SIG-M5 treated with dmso at 0.1 percent for 504 hours (cell line): ENCODE measurements around the gene IGFBP2.

Experiments
- DNase-seq: peaks from one replicate; lab custom pipeline; 2025; ENCODE audit not compliant: unreplicated experiment; lab: John Stamatoyannopoulos, UW

IGFBP2 gene

DNA sequence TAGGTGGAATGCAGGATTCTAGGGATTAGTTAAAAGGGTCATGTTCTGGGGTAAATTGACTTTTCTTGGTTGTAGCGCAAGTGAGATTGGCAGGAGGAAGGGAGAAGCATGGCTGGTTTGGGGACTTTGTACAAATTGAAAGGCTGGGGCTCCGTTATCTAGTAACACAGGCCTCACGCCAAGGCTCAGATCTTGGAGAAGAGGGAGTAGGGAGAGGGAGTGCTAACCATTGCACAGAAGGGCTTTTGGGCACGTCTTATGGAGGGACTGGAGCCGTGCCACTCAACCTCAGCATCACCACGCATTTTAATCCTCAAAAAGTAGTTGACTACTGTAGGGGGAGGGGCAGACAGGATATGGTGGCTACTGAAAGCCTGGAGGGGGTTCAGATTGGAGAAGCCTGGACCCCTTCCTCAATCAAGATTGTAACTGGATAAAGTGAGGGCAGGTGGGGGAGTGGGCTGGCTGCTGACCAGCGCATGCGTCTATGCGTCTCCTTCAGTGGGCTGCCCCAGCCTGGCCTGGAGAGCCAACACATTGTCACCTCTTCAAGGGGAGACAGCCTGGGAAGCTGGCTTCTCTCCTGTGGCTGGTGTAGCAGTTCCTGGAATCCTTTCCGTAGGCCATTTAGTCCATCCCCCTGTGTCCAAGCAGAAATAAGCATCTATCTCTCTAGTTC, 47.9 kb downstream of the IGFBP2 start:
- no peak for DNase-seq

DNA sequence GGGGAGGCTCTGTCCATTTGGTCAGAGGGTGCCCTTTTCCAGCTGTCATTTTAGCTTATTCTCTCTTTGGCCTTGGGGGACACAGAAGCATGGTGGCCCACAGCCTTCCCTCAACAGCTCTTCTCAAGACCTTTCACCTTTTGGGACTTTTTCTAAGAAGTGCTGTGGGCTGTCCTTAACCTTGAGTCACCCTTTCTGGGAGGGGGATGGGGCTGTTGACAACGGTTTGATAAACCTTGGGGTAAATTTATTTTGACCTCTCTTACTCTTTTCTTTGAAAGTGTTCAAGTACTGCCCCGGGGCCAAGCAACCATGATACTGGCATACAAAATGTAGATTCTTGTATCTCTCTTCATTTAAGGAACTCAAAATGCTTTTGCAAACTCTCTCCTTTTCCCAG, 48.5 kb downstream of the IGFBP2 start:
- DNase-seq, result no peak

DNA sequence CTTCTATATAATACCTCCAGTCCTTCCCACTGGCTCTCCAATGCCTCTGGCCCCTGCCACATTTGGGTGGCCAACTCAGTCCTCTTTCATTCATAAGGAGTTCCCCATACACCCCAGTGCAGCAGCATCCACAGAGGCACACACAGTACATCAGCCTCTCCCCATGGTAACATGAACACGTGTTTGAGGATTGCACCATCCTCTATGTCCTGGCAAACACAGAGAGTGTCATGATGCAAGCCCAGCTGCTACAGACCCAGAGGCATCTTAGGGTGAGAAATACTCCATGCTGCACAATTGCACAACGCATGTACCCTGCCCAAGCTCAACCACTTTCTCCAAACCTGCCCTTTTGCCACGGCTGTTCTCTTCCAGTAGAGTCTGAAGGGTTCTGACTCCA, 50.6 kb downstream of the IGFBP2 start:
- DNase-seq, result peak; percentile 96

DNA sequence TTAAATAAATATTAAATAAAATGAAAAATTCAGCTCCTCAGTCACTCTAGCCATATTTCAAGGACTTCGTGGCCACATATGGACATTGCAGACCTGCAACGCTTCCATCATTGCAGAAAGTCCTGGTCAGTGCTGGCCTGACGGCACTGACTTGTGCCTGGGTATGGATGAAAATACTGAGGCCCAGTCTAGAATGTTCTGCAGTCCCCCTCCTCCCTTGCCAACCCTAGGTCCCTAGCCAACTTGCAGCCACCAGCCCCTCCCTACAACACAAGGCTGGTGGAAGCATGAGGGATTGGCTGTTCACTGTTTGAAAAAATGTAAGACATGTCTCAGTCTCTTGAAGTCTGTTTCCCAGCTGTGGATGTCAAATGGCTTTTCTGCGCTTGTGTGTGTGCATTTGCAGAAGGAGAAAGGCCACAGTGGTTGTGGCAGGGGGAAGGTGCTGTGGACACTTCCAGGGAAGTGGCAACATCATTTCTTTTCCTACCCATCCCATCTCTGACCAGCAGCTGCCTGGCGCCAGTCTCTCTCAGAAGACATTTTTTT, 52.2 kb downstream of the IGFBP2 start:
- DNase-seq, result no peak

DNA sequence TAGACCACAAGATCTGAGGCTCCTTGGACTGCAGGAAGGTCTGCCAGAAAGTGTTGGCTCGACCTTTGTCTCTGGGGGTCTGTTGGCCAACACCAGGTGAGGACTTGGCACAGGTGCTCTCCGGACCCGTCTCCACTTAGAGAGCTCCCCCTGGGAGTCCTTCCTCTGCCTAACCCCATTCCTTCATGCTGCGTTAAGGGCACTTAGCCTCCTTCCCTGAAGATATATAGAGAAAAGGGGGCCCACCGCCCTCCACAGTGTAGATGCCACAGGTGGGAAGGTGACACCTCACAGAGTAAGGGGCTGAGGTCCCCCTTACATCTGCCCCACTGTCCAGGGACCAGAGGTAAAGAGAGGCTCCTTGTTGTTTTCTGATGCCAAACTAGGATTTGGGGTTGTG, 53.9 kb downstream of the IGFBP2 start:
- no peak for DNase-seq

DNA sequence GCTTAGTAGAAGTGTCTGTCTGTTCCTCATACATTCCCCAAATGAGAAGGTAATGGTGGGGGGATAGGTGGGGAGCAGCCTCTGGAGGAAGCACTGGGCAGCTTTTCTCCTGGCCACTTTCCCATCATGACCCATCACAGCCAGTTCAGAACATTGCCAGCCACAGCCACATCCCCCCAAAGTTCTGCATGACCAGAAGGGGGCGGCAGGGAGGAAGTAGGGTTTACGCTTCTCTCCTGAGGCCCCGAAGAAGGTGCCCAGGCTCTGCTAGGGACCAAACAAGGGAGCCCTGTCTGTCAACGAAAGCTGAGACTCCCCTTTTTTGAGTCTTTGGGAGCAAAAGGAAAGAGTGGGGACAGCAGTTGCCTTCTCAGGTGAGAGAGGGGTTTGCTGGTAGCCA, 54.4 kb downstream of the IGFBP2 start:
- peak; percentile 44 for DNase-seq

DNA sequence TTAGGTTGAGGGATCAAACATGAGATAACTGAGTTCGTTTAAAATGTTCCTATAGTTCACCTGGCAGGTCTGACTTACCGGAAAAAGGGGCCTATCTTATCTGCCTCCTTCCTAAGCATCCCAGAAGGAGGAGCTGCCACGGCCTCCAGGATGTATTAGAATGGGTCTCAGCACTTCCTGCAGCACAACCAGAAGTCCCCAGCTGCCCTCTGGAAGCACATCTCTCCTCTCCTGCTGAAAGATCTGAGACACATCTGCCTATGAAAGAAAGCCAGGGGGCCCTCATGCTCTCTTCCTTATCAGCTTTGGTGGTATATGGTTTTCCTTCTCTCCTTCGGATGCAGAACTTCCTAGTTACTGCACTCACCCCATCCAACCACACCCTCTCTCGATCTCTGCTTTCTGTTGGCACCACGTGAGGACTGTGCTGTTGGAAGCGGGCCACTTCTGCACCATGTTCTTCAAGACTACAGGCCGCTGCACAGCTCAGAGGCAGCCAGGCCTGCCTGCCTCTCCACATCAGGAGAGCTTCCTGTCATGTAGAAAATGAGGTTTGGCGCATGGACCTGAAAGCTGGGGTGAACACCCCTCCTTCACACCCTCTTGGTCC, 55.6 kb downstream of the IGFBP2 start:
- no peak for DNase-seq

DNA sequence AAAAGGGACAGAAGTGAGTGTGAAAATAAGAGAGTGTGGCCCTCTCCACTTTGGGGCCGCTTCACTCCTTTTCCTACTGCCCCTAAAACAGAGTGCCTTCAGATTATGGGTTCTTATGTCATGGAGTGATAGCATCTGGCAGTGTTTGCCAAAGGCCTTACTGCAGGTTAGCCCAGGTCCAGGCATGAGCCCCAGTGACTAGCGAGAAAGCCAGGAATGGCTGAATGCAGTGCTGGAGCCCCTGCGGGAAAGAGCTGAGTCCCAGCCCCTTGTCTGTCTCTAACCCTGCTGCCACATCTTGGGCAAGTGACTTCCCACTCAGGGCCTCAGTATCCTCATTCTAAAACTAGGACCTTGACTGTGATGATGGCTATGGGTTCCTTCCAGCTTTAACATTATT, 56.2 kb downstream of the IGFBP2 start:
- DNase-seq, result no peak

DNA sequence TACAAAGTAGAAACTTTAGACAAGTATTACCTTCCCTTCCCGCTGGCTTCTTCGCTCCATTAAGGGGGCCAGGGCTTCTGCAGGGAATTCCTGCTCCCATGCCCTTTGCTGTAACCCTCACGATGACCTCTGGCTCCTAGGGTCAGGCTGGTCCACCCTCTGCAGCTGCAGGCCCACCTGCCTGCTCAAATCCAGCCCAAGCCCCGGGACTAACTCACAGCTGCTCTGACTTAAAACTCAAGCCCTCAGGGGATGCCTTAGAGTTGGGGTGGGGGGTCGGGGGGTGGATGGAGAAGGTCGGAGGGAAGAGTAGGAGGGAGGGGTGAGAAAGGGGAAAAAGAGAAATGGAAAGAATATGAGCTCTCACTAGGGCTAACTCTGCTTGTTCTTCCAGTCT, 57.2 kb downstream of the IGFBP2 start:
- no peak for DNase-seq

DNA sequence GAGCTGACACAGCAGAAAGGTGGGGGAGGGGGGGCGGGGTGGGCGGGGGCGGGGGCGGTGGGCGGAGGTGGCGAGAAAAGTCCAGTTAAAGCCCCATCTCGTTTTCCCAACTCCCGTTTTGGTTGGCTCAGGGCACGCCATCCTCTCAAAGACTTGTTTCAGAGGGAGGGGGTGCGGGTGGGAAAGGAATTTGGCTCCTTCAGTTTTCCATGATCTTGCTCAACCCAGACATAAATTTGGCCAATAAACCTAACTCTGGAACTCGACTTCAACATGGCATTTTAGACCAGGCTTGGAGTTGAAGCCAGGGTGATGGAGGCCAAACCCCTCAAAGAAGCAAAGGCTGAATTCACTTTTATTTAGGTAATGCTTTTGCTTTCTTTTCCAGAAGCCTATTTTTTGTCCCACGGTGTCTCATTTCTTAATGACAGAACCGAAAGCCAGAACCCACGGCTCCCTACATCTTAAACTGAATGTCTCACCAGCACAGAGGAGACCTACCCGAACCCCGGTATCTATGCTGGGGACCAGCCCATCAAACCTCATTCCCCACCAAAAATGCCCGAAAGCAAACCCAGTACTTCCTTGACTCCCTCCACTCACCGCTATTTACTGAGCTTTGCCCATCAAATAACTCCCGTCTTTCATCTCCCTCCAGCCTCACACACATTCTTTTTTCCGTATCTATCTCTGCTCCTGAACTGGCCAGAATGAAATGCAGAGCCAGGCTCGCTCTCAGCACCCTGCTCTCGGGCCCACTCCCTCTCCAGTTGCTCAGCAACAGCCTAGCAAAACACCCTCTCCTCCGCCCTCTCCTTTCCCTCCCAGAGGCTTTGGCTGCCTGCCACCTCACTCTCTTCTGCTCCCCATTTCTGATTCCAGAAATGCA, 57.9 kb downstream of the IGFBP2 start:
- no peak for DNase-seq

DNA sequence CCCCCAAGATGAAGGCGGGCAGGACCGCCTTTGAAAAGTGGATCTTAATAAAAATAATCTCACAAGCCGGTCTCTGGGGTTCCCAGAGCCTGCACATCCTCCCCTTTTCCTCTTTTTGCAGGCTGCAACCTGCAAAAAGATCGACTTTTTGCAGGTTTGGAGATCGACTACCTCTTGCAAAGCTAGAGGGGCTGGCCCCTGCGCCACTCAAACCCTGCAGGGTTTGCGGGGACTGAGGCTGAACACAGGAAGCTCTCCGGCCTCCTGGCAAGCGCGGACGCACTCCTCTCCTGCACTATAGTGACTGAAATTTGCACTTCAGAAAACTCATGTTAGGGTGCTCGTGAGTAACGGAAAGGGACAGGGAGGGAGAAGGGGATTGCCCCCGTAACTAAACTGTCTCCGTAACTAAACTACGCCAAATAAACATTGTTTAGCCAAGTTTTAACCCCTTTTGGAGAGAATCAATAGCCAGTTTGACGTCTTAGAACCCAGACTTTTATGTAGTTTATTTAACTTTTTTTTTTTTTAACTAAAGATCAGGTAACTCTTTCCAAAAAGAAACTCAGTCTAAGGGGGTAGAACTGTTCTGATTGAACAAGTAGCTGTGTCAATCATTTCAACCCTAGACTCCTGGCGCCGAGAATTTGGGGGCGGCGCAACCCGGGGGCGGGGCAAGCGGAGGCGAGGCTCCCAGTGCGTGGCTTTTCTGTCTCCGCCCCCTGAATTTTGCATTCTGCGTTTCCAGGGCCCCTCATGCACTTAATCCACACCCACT, 59.6 kb downstream of the IGFBP2 start:
- peak; percentile 45 for DNase-seq

DNA sequence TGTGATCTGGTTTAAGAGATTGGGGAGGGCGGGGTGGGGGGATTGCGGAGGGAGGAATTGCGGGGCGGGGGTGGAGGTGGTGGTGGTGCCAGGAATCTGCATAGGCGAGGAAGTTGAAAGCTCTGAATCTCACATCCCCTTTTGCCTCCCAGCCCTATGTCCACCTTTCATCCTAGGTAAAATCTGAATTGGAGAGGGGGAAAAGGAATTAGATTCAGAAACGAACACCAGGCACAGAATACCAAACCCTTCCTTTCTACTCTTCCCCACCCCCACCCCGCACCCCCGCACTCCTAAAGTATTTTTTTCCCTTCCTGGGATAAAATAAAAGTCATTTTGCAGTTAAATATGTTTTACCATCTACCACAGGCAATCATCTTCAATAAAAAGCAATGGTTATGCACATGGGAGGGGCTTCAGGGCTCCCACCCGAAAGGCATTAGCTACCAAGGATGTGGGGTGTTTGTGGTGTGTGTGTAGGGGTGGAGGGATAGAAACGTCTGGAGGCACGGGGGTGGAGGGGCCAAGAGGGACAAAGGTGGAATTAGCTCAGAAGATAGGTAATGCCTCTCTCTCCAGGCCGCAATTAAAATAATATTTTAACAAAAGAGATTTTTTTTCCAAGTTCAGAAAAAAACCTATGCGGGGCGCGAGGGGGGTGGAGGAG, 60.3 kb downstream of the IGFBP2 start:
- peak; percentile 45 for DNase-seq

DNA sequence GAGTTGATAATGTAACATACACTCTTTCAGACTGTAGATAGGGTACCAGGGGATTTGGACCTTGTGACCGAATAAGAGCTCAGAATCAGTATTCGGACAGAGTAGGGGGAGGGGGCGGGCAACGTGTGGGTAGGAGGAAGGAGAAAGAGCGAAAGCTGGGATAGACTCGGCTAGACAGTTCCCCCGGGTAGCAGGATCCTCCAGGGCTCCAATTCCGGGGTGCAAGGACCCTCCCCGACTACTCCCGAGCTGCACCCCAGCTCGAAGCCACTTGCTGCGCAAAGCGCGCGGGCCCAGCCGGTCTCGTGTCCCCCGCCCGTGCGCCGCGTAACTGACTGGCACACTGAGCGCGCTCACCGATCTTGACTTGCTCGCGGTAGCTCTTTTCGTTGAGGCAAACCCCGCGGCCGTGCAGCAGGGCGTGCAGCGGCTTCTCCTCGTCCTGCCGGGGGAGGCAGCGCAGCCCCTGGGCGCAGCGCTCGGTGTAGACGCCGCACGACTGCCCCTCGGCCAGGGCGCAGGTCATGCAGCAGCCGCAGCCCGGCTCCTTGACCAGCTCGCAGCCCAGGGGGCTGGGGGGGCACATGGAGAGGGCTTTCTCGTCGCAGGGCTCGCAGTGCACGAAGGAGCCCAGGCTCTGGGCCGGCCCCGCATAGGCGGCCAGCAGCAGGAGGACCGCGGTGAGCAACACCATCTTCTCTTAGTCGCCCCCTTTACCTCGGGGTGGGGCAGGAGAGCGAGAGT, 61.0 kb downstream of the IGFBP2 start:
- no peak for DNase-seq

DNA sequence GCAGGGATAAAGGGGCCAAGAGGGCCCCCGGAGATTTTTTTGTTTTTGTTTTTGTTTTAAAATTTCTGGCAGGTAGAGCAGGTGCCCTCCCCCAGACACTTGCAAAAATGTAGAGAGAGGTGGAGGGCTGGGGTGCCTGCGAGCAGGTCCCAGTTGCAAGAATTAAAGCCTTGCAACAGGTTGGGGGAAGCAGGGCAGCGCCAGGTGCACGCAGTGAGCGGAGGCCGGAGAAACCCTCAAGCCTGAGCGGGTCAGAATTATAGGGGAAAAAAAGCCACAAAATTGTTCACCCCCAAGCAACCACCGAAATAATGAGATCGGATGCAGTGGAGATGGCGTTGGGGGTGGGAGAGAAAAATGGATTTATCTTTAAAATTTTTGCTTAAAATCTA, 61.6 kb downstream of the IGFBP2 start:
- no peak for DNase-seq

DNA sequence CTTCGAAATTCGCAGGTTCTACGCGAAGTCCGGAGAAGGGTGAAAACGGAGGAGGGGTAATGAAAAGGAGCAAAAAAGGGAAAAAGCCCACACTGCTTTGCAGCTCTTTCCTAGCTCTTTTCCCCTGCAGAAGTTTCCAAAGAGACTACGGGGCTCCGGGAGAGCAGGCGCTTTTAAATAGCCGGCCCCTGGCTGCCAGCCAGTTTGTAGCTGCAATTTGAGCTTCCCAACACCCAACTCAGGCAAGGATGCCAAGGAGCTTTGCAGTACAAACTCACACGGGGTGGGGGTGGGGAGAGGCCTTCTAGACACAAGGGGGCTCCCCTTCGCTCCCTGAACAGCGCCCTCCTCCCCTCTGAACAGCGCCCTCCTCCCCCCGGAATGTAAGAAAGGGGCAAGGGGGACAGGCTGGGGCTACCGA, 62.2 kb downstream of the IGFBP2 start, which contains the start of gene IGFBP5:
Gene IGFBP5 (minus strand): TSS at position 149 of the 421 bp plus-strand sequence. CDS start 774 bp downstream, outside the sequence.
- no peak for DNase-seq

DNA sequence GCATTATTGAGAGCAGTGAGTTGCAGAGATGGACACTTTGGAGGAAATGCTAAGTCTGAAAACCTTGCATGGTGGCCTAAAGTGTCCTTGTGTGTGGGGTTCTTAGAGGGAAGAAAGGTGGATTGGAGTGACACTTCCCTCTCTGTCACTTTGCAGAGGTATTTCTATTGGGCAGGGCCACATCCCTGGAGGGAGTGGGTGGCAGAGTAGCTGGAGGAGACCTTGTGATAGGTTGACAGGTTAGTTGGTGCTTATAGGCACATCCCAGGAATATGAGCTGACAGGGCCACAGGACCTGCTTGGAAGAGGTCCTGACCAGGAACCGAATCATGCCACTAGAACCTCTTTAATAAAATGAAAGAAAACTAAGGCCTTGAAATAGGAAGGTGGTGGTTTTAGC, 63.1 kb downstream of the IGFBP2 start:
- DNase-seq, result no peak

DNA sequence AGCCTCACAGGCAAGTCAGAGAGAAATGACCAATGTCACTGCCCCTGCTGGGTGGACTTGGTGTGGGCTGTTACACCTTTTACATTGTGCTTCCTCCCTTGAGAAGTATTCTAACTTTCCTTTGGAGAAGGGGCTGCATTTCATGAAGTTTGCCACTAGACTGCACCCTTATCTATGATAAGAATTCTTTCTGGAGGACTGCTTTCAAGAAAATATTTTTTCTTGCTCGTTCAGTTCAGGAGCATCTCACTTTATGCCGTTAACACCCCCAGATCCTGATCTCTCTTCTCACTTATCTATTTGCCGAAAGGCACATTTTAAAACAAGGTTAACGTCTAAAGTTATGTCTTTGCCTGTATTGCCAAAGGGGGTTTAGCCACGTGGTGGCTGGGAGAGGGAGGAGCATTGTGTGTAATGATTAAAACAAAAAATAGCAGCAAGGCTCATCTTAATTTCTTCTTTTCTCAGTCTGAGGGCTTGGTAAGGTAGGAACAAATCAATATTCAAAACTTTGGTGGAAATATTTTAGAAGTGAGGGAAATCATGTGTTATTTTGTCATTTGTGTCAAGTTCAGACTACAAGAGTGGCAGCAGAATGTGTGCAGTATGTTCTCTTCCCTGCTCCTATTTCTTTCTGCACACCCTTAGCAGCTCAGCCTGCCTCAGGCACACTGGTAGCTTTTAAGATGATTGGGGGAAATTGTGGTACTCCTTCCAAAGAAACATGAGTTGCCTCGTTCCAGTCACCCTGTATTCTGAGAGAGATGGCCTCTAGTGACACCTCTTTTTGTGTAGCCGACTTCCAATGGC, 63.7 kb downstream of the IGFBP2 start:
- DNase-seq, result peak; percentile 48

DNA sequence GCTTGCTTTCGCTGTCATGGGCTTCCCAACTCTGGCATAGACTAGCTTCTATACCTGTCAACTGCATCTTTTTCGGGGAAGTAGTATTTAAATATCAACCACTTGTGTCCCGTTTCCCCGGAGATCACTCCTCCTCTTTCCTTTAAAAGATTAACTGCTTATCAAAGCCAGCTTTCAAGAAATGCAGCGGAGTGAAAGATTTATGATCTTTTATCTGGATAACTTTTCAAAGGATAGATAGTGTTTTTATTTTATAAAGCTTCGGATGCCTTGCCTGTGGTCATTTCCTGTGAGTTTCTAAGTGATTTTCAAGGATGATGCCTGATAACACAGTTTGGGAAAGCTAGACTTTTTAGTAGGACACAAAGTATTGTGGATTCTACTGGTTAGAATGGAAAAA, 65.1 kb downstream of the IGFBP2 start:
- no peak for DNase-seq

DNA sequence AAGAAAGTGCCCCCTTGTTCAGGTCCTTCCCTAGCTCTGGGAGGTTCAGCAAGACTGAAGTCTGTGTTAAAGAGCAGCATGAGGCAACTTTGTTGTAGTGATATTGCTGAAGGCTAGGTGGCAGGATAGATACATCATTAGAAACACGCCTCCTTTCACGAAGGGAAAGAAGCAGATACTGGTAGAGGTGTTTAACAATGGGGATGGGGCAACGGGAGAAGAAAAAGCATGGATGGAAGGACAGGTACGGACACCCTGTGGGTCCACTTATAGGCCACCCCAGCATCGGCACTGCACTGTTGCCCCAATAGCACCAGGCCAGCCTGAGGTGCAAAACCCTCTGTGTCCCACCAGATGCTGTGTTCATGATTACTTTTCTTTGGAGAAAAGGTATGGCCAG, 65.7 kb downstream of the IGFBP2 start:
- peak; percentile 74 for DNase-seq
